ENCODE results near the gene DNAH17.

Gene DNAH17

DNA sequence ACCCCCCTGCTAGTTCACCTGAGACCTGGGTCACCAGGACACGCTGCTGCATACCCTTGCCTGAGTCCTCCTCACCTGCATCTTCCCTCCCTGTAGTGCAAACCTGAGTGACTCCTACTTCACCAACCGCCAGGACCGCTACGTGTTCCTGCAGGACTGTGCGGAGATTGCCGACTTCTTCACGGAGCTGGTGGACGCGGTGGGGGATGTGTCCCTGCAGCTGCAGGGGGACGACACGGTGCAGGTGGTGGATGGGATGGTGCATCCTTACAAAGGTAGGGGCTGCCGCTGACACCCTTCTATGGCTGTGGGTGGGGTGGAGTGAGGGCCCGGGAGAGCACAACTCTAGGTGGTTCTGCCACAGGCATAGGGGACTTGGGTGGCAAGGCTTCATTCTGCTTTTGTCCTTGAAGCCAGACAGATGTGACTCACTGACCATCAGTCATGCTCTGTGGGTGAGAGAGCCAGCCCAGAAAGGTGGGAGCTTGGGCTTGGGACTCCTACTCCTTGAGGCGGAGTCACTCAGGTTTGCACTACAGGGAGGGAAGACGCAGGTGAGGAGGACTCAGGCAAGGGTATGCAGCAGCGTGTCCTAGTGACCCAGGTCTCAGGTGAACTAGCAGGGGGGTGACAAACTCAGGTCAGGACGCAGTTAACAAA lies 176.5 kb downstream of the DNAH17 start:
- TF ChIP-seq, protein P1, sequence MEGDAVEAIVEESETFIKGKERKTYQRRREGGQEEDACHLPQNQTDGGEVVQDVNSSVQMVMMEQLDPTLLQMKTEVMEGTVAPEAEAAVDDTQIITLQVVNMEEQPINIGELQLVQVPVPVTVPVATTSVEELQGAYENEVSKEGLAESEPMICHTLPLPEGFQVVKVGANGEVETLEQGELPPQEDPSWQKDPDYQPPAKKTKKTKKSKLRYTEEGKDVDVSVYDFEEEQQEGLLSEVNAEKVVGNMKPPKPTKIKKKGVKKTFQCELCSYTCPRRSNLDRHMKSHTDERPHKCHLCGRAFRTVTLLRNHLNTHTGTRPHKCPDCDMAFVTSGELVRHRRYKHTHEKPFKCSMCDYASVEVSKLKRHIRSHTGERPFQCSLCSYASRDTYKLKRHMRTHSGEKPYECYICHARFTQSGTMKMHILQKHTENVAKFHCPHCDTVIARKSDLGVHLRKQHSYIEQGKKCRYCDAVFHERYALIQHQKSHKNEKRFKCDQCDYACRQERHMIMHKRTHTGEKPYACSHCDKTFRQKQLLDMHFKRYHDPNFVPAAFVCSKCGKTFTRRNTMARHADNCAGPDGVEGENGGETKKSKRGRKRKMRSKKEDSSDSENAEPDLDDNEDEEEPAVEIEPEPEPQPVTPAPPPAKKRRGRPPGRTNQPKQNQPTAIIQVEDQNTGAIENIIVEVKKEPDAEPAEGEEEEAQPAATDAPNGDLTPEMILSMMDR (IDR thresholded peaks at IDR 0.05; ENCODE audit: borderline replicate concordance, control extremely low read depth, extremely low read depth, insufficient read depth, missing control alignments), result no peak
- DNase-seq (ENCODE audit: low spot score), result no peak
- in situ Hi-C loops (cut with MboI; ENCODE audit: low sequenced_read_pairs, unreplicated experiment), result no loop called here

DNA sequence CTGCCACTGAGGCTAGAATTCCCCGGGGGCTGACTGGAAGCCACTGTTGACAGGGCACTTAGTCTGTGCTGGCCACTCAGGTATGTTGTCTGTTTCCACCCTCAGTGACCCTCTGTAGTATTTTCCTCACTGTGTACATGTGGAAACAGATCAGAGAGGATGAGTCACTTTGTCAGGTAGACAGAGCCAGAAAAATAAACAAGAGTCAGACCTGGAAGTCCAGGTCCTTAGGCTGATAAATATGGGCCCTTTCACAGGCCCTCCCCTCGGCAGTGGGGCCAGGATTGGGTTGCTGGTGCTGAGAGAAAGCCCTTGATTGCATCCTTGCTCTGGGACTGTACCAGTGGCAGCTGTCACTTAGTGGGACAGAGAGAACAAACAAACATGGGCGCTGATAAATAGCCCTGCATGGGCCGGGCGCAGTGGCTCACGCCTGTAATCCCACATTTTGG lies 177.5 kb downstream of the DNAH17 start:
- in situ Hi-C loops (cut with MboI; ENCODE audit: low sequenced_read_pairs, unreplicated experiment), result no loop called here
- TF ChIP-seq, protein P1 (IDR thresholded peaks at IDR 0.05; ENCODE audit: borderline replicate concordance, control extremely low read depth, extremely low read depth, insufficient read depth, missing control alignments), result no peak
- no peak for DNase-seq (ENCODE audit: low spot score)

DNA sequence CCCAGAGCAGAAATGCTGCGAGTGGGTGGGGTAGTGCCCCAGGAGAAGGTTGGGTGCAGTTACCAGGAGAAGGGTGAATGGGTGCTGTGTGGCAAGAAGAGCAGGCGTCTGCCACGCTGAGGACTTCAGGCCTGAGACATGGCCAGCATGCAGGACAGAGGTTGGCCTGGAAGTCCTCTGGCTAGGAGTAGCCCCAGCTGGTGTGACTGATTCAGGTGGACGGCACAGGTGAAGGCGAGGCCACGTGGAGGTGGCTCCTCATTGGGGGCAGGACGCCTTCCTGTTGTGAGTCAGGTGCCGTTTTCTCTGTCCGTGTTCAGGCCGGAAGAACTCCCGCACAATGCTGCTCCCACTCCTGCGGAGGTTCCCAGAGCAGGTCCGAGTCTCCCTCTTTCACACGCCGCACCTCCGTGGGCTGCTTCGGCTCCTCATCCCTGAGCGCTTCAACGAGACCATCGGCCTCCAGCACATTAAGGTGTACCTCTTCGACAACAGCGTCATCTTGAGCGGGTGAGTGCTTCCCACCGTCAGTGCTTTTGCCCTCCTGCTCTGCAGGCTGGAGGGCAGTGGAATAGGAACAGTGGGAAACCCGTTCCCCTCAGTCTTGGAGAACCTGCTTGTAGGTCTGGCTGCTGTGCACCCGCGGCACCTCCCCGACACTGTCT lies 178.0 kb downstream of the DNAH17 start:
- TF ChIP-seq, protein P1 (IDR thresholded peaks at IDR 0.05; ENCODE audit: borderline replicate concordance, control extremely low read depth, extremely low read depth, insufficient read depth, missing control alignments), result no peak
- DNase-seq (ENCODE audit: low spot score), result no peak
- in situ Hi-C loops (cut with MboI; ENCODE audit: low sequenced_read_pairs, unreplicated experiment), result no loop called here

DNA sequence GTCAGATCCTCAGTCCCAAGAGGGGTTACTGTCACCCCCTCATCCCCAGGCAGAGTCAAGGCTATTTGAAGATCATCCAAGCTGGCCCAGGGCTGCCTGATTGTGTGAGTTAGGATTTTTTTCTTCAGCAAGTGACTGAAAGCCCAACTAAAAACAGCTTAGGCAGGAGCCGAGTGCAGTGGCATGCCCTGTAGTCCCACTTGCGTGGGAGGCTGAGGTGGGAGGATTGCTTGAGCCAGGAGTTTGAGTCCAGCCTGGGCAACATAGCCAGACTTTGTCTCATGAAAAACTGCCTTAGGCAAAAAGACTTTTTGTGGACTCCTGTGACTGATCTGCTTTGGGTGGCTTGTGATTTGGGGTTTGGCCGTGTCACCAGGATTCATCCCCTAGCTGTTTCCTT lies 178.8 kb downstream of the DNAH17 start:
- TF ChIP-seq, protein P1 (IDR thresholded peaks at IDR 0.05; ENCODE audit: borderline replicate concordance, control extremely low read depth, extremely low read depth, insufficient read depth, missing control alignments), result no peak
- in situ Hi-C loops (cut with MboI; ENCODE audit: low sequenced_read_pairs, unreplicated experiment), result no loop called here
- no peak for DNase-seq (ENCODE audit: low spot score)

DNA sequence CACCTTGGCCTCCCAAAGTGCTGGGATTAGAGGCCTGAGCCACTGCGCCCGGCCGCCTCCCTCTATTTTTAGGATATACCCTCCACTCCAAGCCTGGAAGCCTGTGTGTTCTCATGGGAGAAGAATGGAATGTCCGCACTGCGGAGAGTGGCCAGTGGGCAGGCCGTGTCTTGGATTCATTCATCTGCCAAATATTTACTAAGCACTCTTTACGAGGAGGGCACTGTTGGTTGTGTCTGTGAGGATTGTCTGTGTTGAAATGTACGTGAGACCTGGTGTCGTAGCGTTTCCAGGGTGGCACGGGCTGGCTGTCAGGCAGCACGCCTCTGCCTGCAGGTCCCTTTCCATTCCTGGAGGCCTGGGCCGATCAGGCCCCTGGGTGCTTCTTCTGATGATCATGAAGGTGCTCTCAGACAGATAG lies 179.5 kb downstream of the DNAH17 start:
- TF ChIP-seq, protein P1 (IDR thresholded peaks at IDR 0.05; ENCODE audit: borderline replicate concordance, control extremely low read depth, extremely low read depth, insufficient read depth, missing control alignments), result no peak
- no peak for DNase-seq (ENCODE audit: low spot score)
- in situ Hi-C loops (cut with MboI; ENCODE audit: low sequenced_read_pairs, unreplicated experiment), result no loop called here

DNA sequence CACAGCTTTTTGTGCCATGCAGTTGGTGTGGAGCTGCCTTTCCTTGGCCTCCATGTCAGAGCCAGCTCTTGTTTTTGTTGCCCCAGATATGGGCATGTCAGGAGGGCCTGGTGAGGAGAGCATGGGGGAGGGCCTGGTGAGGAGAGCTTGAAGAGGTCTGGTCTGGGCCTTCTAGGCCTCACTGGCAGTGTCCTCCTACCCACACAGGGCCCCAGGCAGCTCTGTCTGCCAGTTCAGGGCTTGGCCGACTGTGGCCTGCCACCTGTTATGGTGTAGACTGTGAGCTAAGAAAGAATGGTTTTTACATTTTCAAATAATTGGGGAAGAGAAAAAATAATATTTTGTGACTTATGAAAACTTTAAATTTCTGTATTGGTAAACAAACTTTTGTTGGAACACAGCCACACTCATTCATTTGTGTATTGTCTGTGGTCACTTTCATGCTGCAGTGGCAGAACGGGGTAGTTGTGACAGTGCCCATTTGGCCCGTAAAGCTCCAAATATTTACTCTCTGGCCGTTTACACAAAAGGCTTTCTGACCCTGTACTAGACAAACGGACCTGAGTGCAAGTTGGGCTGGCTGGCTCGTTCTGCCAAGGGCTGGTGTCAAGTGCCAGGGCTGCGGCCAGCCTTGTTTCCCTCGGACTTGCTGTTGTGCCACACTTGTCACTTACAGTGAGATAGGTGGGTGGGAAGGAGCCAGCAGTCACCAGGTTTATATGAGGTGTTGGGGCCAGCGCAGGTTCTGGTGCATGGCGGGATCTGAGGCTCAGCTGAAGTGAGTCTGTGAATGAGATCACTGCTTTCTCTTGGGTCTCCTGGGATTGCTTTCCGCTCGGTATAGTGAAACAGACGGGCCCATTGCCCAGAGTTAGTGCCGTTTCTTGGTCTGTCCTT lies 180.5 kb downstream of the DNAH17 start:
- TF ChIP-seq, protein P1 (IDR thresholded peaks at IDR 0.05; ENCODE audit: borderline replicate concordance, control extremely low read depth, extremely low read depth, insufficient read depth, missing control alignments), result no peak
- in situ Hi-C loops (cut with MboI; ENCODE audit: low sequenced_read_pairs, unreplicated experiment), result no loop called here
- DNase-seq (ENCODE audit: low spot score), result no peak

All from GM13976 (cell line).